ENCODE data around the gene RNU1-2.
"Not testable (repeated sequence)": the region's sequence is repeated elsewhere in the genome, so short reads cannot be mapped to it uniquely, and the experiment has no call there.

The RNU1-2 gene

DNA sequence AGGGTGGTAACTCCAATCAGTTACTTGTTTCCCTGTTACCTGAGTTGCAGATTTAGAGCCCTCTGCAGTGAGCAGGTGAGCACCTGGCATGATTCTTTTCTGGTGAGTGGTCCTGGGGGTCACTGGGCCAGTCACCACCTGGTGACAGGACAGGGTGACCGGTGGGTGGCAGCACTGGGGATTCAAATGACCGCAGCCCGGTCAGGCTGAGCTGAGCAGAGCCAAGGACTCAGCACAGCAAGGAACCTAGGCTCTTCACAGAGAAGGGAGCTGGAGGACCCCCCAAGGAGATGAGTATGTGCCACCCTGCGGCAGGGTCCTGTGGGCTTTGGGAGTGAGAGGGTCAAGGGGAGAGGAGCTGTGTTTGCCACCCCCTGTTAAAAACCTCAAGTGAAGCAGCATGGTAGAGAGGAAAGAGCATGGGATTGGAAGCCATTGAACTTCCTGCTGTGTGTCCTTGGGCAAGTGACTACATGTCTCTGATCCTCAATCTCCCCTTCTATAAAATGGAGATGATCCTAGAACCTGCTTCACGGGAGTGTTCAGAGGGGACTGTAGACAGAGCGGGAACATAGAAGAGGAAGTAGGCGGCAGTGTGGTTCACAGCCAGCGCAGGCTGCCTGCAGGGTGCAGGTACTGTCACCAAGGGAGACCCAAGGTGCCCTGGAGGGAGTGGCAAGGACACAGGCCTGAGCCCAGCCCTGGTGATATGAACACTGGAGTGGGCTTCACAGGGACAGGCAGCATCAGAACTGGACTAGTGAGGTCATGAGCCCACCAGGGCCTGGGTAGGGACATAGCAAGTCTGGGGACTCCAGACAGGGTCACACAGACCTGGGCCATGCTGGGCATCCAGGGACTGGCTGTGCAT lies 16.3 kb downstream of the RNU1-2 start:
- not testable (repeated sequence) for DNase-seq (ENCODE audit: low read depth)

GRCh38 chr1:16912742-16913141 lies 17.0 kb downstream of the RNU1-2 start:
- not testable (repeated sequence) for DNase-seq (ENCODE audit: low read depth)

DNA sequence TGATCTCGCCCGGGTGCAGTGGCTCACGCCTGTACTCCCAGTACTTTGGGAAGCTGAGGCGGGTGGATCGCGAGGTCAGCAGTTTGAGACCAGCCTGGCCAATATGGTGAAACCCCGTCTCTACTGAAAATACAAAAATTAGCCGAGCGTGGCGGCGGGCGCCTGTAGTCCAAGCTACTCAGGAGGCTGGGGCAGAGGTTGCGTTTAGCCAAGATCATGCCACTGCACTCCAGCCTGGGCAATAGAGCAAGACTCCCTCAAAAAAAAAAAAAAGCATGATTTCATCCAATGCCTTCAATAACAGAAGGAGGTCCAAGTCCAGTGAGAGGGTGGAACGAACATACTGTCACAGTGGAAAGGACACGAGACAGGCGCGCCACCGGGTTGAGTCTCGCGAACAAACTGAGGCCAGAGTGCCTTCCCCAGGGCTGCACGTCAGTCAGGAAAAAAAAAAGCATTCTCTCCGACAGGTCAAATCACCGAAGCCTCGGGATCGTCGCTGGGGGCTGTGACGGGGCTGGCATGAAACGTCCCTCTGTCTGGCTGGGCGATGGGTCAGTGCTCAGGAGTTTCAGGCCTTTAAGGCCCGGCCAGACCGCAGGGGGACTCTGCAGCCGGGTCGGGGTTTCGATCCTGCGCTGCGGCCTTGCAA lies 17.5 kb downstream of the RNU1-2 start:
- DNase-seq (ENCODE audit: low read depth) = no peak

DNA sequence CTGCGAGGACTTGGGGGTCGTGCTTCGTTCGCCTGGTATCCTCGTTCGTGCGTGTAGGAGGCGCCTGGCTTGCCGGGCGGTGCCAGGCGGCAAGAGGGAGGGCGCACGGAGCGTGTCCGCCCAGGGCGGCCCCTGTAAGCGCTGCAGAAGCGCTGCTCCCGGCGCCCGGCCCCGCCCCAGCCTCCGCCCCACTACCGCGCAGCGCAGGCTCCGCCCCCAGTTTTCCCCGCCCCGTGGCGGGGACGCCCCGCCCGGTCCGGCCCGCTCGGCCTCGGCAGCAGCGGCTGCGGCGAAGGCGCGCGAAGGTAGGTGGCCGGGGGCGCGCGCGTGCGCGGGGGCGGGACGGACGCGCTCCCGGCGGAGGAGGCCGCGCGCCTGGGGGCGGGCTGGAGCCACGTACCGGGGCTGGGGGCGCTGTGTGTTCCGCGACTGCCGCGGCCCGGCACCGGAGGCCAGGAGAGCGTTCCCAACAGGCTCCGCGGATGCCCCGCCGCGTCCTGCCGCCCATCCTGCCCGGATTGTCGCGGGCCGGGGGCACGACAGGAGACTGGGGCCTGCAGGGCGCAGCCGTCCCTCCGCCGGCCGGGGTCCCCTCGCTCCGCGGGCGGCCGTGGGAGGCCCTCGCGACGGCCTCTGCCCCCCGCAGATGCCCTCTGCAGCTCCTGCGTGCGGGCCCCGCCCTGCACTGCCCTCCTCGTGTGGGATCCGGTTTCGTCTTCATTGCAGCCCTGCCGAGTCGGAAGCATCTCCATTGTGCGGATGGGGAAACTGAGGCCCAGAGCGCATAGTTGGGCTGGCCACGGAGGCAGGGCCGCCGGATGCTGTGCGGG lies 18.3 kb downstream of the RNU1-2 start:
- DNase-seq (ENCODE audit: low read depth) = no peak

DNA sequence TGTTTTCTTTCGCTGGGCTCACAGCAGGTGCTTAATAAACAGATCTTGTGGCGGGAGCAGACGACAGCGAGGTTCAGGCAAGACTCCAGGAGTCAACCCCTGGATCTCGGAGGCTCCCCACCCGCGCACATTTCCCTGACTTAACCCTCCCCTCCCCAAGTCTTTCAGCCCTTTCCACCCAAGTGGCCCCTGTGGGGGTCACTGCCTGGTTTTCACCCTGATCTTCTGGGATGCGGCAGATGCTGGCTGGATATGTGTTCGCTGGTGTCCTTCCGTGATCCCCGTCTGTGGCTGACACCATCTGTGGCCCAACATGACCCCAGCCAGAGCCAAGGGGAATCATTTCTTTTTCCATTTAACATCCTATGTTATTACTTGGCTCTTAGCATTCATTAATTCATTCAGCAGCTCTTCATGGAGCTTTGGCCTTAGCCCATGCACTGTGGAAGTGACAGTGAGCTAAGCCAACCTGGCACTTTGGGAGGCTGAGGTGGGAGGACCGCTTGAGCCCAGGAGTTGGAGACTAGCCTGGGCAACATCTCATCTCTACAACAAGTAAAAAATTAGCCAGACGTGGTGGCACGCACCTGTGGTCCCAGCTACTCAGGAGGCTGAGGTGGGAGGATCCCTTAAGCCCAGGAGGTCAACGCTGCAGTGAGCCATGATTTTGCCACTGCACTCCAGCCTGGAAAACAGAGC lies 19.3 kb downstream of the RNU1-2 start:
- DNase-seq (ENCODE audit: low read depth) = not testable (repeated sequence)

DNA sequence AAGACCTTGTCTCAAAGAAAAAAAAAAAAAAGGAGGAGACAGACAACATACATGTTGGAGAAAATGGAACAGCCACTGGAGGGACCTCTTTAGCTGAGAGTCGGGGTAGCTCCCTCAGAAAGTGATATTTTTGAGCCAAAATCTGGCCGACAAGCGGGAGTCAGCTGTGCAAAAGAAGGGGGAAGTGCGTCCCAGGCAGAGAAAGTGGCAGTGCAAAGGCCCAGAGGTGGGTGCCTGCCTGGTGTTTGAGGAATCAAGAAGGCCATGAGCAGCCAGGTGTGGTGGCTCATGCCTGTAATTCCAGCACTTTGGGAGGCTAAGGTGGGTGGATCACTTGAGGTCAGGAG lies 19.8 kb downstream of the RNU1-2 start:
- no peak for DNase-seq (ENCODE audit: low read depth)

- DNase-seq (ENCODE audit: low read depth) = not testable (repeated sequence)
Measured at GRCh38 chr1:16916036-16916880, 20.5 kb downstream of the RNU1-2 start.

- no peak for DNase-seq (ENCODE audit: low read depth)
Measured at GRCh38 chr1:16918371-16918770, 22.6 kb downstream of the RNU1-2 start.

DNA sequence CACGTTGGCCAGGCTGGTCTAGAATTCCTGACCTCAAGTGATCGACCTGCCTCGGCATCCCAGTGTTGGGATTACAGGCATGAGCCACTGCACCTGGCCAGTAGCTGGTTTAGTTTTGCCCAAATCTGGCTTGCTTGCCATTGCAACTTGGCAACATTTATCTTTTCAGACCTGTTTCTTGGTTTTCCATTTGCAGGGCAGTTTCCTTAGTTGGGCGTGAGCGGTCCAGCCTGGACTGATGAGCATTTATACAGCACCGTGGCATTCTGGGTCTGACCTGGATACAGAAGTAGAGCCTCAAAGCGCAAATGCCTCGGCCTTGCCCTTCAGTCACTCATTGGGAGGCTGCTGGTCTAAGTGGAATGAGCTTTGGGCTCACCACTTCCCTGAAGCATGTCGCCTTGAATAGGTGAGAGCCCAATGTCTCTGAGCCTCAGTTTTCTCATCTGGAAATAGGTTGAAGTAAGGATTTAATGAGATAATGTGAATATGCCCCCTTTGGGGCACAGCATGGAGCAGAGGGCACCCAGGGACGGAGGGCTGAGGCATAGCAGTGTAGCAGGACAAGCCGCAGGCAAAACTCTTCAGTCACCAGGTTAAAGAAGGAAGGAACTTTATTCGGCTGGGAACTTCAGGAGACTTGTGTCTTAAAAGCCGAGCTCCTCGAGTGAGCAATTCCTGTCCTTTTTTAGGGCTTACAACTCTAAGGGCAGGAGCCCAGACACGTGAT lies 23.3 kb downstream of the RNU1-2 start:
- not testable (repeated sequence) for DNase-seq (ENCODE audit: low read depth)

DNA sequence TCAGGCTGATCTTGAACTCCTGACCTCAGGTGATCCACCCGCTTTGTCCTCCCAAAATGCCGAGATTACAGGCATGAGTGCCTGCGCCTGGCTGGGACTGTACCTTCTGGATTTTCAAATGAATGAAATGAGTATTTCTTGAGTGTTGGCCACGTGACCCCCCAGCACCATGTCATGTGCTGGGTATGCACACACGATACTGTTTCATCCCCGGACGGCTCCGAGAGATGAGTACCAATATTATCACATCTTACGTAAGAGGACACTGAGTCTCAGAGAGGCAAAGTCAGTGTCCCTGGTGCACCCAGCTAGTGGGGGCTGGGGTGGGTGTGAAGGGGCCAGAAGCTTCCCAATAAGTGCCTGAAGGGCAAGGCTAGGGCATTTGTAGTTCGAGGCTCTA lies 25.2 kb downstream of the RNU1-2 start:
- no peak for DNase-seq (ENCODE audit: low read depth)

GRCh38 chr1:16921391-16922185 lies 25.8 kb downstream of the RNU1-2 start, which contains the start of gene CROCC:
Gene CROCC, plus strand, starts transcription at chr1:16921931. Its CDS starts 88 bp downstream, at chr1:16922019.
- no peak for DNase-seq (ENCODE audit: low read depth)

- DNase-seq (ENCODE audit: low read depth) = no peak
Measured at GRCh38 chr1:16922466-16922865, 26.7 kb downstream of the RNU1-2 start.

GRCh38 chr1:16922885-16923431 lies 27.2 kb downstream of the RNU1-2 start:
- no peak for DNase-seq (ENCODE audit: low read depth)

DNA sequence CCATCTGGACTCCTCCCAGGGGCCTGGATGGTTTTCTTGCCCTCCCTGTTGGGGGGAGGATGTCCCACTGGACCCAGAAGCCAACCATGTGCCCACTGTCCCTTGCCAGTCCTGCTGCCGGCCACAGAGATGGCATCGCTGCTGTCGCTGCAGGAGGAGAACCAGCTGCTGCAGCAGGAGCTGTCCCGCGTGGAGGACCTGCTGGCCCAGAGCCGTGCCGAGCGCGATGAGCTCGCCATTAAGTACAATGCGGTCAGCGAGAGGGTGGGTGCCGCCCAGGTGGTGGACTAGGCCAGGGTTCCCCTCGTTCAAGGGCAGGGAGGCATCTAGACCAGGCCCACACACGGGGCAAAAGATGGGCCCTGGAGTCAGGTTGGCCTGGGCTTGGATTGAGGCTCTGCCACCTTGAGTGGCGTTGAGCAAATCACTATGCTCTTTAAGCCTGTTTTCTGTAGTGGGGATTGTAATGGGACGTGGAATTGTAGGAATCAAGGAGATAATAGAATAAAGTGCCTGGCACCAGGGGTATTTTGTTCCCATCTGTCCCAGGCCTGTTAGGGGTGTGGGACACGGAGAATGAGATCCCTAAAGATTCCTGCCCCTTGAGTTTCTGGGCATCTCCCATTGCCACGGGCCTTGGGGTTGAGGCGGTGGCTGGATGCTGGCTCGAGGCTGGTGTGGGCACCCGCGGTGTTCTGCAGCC lies 28.6 kb downstream of the RNU1-2 start:
- DNase-seq (ENCODE audit: low read depth) = no peak

DNA sequence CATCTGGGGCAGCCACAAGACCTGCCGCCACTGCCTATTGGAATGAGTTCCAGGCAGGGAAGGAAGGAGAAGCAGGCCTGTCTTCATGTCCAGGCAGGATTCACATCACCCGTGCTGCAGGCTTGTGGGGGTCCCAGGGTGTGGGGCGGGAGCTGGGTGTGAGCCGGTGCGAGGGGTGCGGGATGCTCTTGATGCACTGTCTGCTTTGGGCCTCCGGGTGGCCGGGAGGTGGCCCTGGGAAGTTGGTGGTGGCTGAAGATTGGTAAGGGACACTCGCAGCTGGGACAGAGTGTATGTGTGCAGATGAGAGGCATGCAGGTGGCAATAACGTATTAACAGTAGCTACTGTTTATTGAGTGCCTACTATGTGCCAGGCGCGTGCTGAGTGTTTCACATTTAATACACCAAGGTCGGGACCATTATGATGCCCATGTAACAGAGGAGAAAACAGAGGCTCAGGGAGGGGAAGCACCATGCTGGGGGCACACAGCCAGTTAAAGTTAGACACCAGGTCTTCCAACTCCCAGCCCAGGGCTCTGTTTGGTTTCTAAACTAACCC lies 29.2 kb downstream of the RNU1-2 start:
- no peak for DNase-seq (ENCODE audit: low read depth)

GRCh38 chr1:16925635-16926490 lies 30.1 kb downstream of the RNU1-2 start:
- no peak for DNase-seq (ENCODE audit: low read depth)

- DNase-seq (ENCODE audit: low read depth) = no peak
Measured at GRCh38 chr1:16926491-16927073, 30.8 kb downstream of the RNU1-2 start.

Data from non-pigmented ciliary epithelial cell (primary cell).